NB4 (cell line): ENCODE measurements around the gene C9orf78.

Experiments
- CTCF ChIP-seq: IDR thresholded peaks from one replicate; pipeline ENCODE4 v1.5.1; 2012; ENCODE audit warnings: low read depth, low read length
- MAX ChIP-seq: IDR thresholded peaks from 2 replicates; pipeline ENCODE4 v1.6.1; 2011; ENCODE audit warnings: low read depth, low read length
- POLR2A ChIP-seq: IDR thresholded peaks from 2 replicates; pipeline ENCODE4 v1.6.1; 2011; ENCODE audit warnings: mild to moderate bottlenecking; ENCODE audit not compliant: insufficient read length; ENCODE audit errors: extremely low read depth

GRCh38 chr9:129852579-129852978 lies 17.5 kb upstream of the C9orf78 start:
- no peak for TF ChIP-seq CTCF
- no peak for TF ChIP-seq POLR2A
- TF ChIP-seq MAX = no peak
